AG04449 (cell line): ENCODE data around the gene JADE2.

Experiments used
- CTCF ChIA-PET: fragments of 350-600 bp; formaldehyde crosslinking; extraction: SDS; loops from one replicate; lab custom pipeline; 2021; ENCODE audit warnings: antibody characterized with exemption; lab: Yijun Ruan, JAX
- POLR2A ChIA-PET: fragments of 400-600, 350-600 bp; formaldehyde crosslinking; extraction: SDS; loops from one replicate; lab custom pipeline; 2020; ENCODE audit warnings: antibody characterized with exemption, inconsistent platforms; lab: Yijun Ruan, JAX
- DNase-seq: peaks from one replicate; pipeline ENCODE4 v3.0.0-alpha.2; 2010; ENCODE audit warnings: low read depth, low spot score
- H3K4me3 ChIP-seq: 2 replicates; pipeline ENCODE4 v1.5.1; 2011; ENCODE audit warnings: low read depth, mild to moderate bottlenecking, control low read depth, low read length
- CTCF ChIP-seq: IDR thresholded peaks from one replicate; pipeline ENCODE4 v1.5.1; 2011; ENCODE audit warnings: mild to moderate bottlenecking, moderate library complexity, low read length, control low read depth, inconsistent platforms; ENCODE audit not compliant: insufficient read depth; ENCODE audit errors: missing control alignments

JADE2 gene

GRCh38 chr5:134547066-134547465, 21.6 kb downstream of the JADE2 start:
- ChIA-PET POLR2A (no interaction called here), CTCF (interaction anchor here (0.6 to 6.6 kb wide), 9 partner anchors 11 to 322 kb away, joined by 3 to 47 read pairs (median 5); partner anchors contain the start of gene JADE2)
- H3K4me3 ChIP-seq: no peak overlapping the region
- no peak for TF ChIP-seq CTCF
- no peak for DNase-seq

- no peak for TF ChIP-seq CTCF
- H3K4me3 ChIP-seq: no peak overlapping the region
- DNase-seq: no peak
- ChIA-PET CTCF (interaction anchor here (0.6 to 6.6 kb wide), 9 partner anchors 12 to 323 kb away, joined by 3 to 47 read pairs (median 5); partner anchors contain the start of gene JADE2), POLR2A (no interaction called here)
Measured at GRCh38 chr5:134547579-134547978, 22.1 kb downstream of the JADE2 start.

- TF ChIP-seq CTCF: no peak
- no peak overlapping the region for H3K4me3 ChIP-seq
- POLR2A ChIA-PET: no interaction called here
- no peak for DNase-seq
- CTCF ChIA-PET: interaction anchor here (0.9 to 6.6 kb wide), 4 partner anchors 11 to 30 kb away, joined by 3 to 47 read pairs (median 4); partner anchors contain the start of gene JADE2
Measured at GRCh38 chr5:134547999-134548658, 22.7 kb downstream of the JADE2 start.

- no peak for DNase-seq
- ChIA-PET POLR2A (no interaction called here), CTCF (interaction anchor here (1.4 to 6.6 kb wide), 3 partner anchors 18 to 23 kb away, joined by 3 to 47 read pairs (median 8); partner anchors contain the start of gene JADE2)
- no peak overlapping the region for H3K4me3 ChIP-seq
- no peak for TF ChIP-seq CTCF
Measured at GRCh38 chr5:134549714-134550113, 24.2 kb downstream of the JADE2 start.

- no peak for DNase-seq
- TF ChIP-seq CTCF: no peak
- POLR2A ChIA-PET: no interaction called here
- no peak overlapping the region for H3K4me3 ChIP-seq
- CTCF ChIA-PET: interaction anchor here (1.4 to 2.0 kb wide), 3 partner anchors 16 to 23 kb away, joined by 3 to 8 read pairs (median 4); no protein-coding TSS in a partner anchor
Measured at GRCh38 chr5:134550271-134551214, 25.1 kb downstream of the JADE2 start.
